H9 (cell line): ENCODE data around the gene HES4. TPM values are rescaled to one million over a fixed set of nuclear protein-coding genes. Genes with fewer than 3 reads are reported as not detected.

Source experiments
- DNase-seq: peaks from one replicate; pipeline ENCODE4 v3.0.0-alpha.2; 2017
- H2AFZ ChIP-seq: one replicate; pipeline ENCODE4 v1.6.1; 2013; ENCODE audit warnings: mild to moderate bottlenecking, low read length, control low read depth, moderate library complexity
- H2AK5ac ChIP-seq: 2 replicates; pipeline ENCODE4 v1.6.1; 2013; ENCODE audit warnings: low read length, control low read depth, mixed read lengths; ENCODE audit not compliant: insufficient read length
- H2BK120ac ChIP-seq: one replicate; pipeline ENCODE4 v1.6.1; 2013; ENCODE audit warnings: low read depth, mild to moderate bottlenecking, low read length, control low read depth, inconsistent platforms; ENCODE audit not compliant: poor library complexity, severe bottlenecking
- H2BK12ac ChIP-seq: 2 replicates; pipeline ENCODE4 v1.6.1; 2013; ENCODE audit warnings: low read length, control low read depth, mixed read lengths, low read depth; ENCODE audit not compliant: insufficient read length
- H2BK15ac ChIP-seq: 2 replicates; pipeline ENCODE4 v1.6.1; 2013; ENCODE audit warnings: low read depth, low read length, control low read depth
- H2BK20ac ChIP-seq: one replicate; pipeline ENCODE4 v1.6.1; 2013; ENCODE audit warnings: low read depth, mild to moderate bottlenecking, low read length, control low read depth, inconsistent platforms; ENCODE audit not compliant: poor library complexity, severe bottlenecking
- H2BK5ac ChIP-seq: 2 replicates; pipeline ENCODE4 v1.6.1; 2013; ENCODE audit warnings: low read length, control low read depth, mixed read lengths; ENCODE audit not compliant: insufficient read length
- H3K14ac ChIP-seq: 2 replicates; pipeline ENCODE4 v1.6.1; 2013; ENCODE audit warnings: low read length, control low read depth; ENCODE audit not compliant: insufficient read depth
- H3K18ac ChIP-seq: 2 replicates; pipeline ENCODE4 v1.6.1; 2013; ENCODE audit warnings: low read depth, mild to moderate bottlenecking, mixed read lengths, low read length, control low read depth; ENCODE audit not compliant: insufficient read length
- H3K23ac ChIP-seq: 2 replicates; pipeline ENCODE4 v1.6.1; 2013; ENCODE audit warnings: low read length, control low read depth, mixed read lengths, low read depth; ENCODE audit not compliant: insufficient read length
- H3K23me2 ChIP-seq: 2 replicates; pipeline ENCODE4 v1.6.1; 2013; ENCODE audit warnings: low read depth, mild to moderate bottlenecking, mixed read lengths, low read length, control low read depth; ENCODE audit not compliant: insufficient read length, poor library complexity, severe bottlenecking
- H3K27ac ChIP-seq: 2 replicates; pipeline ENCODE4 v1.5.1; 2013; ENCODE audit warnings: low read length, control low read depth, mixed read lengths, low read depth; ENCODE audit not compliant: insufficient read length
- H3K27me3 ChIP-seq: 2 replicates; pipeline ENCODE4 v1.6.1; 2013; ENCODE audit warnings: low read length, control low read depth, inconsistent platforms; ENCODE audit not compliant: insufficient read depth
- H3K4ac ChIP-seq: 2 replicates; pipeline ENCODE4 v1.6.1; 2013; ENCODE audit warnings: low read depth, mild to moderate bottlenecking, control low read depth, inconsistent platforms, low read length, moderate library complexity
- H3K4me1 ChIP-seq: 2 replicates; pipeline ENCODE4 v1.6.1; 2013; ENCODE audit warnings: low read length, control low read depth, inconsistent platforms; ENCODE audit not compliant: insufficient read depth
- H3K4me2 ChIP-seq: 2 replicates; pipeline ENCODE4 v1.6.1; 2013; ENCODE audit warnings: low read length, control low read depth, mixed read lengths; ENCODE audit not compliant: insufficient read length, insufficient read depth
- H3K56ac ChIP-seq: 2 replicates; pipeline ENCODE4 v1.6.1; 2013; ENCODE audit warnings: low read depth, mild to moderate bottlenecking, mixed read lengths, low read length, control low read depth; ENCODE audit not compliant: insufficient read length
- H3K79me1 ChIP-seq: 2 replicates; pipeline ENCODE4 v1.6.1; 2013; ENCODE audit warnings: low read depth, mild to moderate bottlenecking, moderate library complexity, low read length, control low read depth, inconsistent platforms; ENCODE audit not compliant: insufficient read depth, poor library complexity, severe bottlenecking
- H3K79me2 ChIP-seq: 2 replicates; pipeline ENCODE4 v1.6.1; 2013; ENCODE audit warnings: low read length, control low read depth, inconsistent platforms; ENCODE audit not compliant: insufficient read depth
- H3K9ac ChIP-seq: 2 replicates; pipeline ENCODE4 v1.6.1; 2013; ENCODE audit warnings: low read length, control low read depth, mixed read lengths; ENCODE audit not compliant: insufficient read length; ENCODE audit errors: extremely low read depth
- H3K9me3 ChIP-seq: one replicate; pipeline ENCODE4 v1.6.1; 2013; ENCODE audit warnings: low read depth, low read length, inconsistent platforms; ENCODE audit not compliant: control insufficient read depth
- H3T11ph ChIP-seq: one replicate; pipeline ENCODE4 v1.6.1; 2013; ENCODE audit warnings: mild to moderate bottlenecking, low read length, control low read depth, inconsistent platforms
- H4K20me1 ChIP-seq: one replicate; pipeline ENCODE4 v1.6.1; 2013; ENCODE audit not compliant: control insufficient read depth, insufficient read length, insufficient read depth
- H4K5ac ChIP-seq: 2 replicates; pipeline ENCODE4 v1.6.1; 2013; ENCODE audit warnings: low read depth, mild to moderate bottlenecking, mixed read lengths, low read length, control low read depth; ENCODE audit not compliant: insufficient read length
- H4K8ac ChIP-seq: replicated peaks from 2 replicates; pipeline ENCODE4 v1.6.1; 2013; ENCODE audit warnings: low read length, control low read depth, mixed read lengths, low read depth; ENCODE audit not compliant: insufficient read length
- H4K91ac ChIP-seq: 2 replicates; pipeline ENCODE4 v1.6.1; 2013; ENCODE audit warnings: low read depth, mild to moderate bottlenecking, moderate library complexity, mixed read lengths, low read length, control low read depth; ENCODE audit not compliant: insufficient read length
- H3K27ac Mint-ChIP-seq, 3 experiments: 2 replicates in 2 of 3; 3 replicates in 1 of 3; pipeline ENCODE4 v1.8.0; 2020 to 2021; ENCODE audit warnings: mixed read lengths in 3 of 3, mild to moderate bottlenecking in 1 of 3, moderate library complexity in 1 of 3
- H3K27me3 Mint-ChIP-seq: 2 replicates; pipeline ENCODE4 v1.8.0; 2021; ENCODE audit warnings: low read depth, mild to moderate bottlenecking, moderate library complexity, mixed read lengths
- H3K36me3 Mint-ChIP-seq, 3 experiments: 2 replicates in 2 of 3; 3 replicates in 1 of 3; pipeline ENCODE4 v1.8.0; 2020 to 2021; ENCODE audit warnings: low read depth in 3 of 3, mixed read lengths in 3 of 3; ENCODE audit not compliant: insufficient read depth in 1 of 3
- H3K4me1 Mint-ChIP-seq, 2 experiments: 2 replicates each; pipeline ENCODE4 v1.8.0; 2020; ENCODE audit warnings: mixed read lengths in 2 of 2
- H3K4me3 Mint-ChIP-seq, 2 experiments: 2 replicates in 1 of 2; 3 replicates in 1 of 2; pipeline ENCODE4 v1.8.0; 2020 to 2021; ENCODE audit warnings: mild to moderate bottlenecking in 2 of 2, mixed read lengths in 2 of 2, moderate library complexity in 1 of 2
- H3K9me3 Mint-ChIP-seq, 2 experiments: 2 replicates in 1 of 2; 3 replicates in 1 of 2; pipeline ENCODE4 v1.8.0; 2020; ENCODE audit warnings: mild to moderate bottlenecking in 2 of 2, mixed read lengths in 2 of 2, moderate library complexity in 1 of 2
- CTCF ChIP-seq: fragments of 200-600 bp; sonication (generic); conservative IDR thresholded peaks from 3 replicates; pipeline ENCODE4 v1.8.0; 2021; ENCODE audit warnings: antibody characterized with exemption, mild to moderate bottlenecking
- WGBS: extraction: QIAGEN DNeasy Blood & Tissue Kit; methylation state at CpG from one replicate; pipeline ENCODE4 v1.1.7; 2013; ENCODE audit warnings: missing lambda C conversion rate, low lambda C conversion rate, mixed read lengths; ENCODE audit not compliant: insufficient read length; ENCODE audit errors: extremely low coverage; 5-methylcytosine and 5-hydroxymethylcytosine counted together
- total RNA-seq: library from RNA; stranded (reverse); gene quantifications from 2 replicates; pipeline ENCODE4 v1.2.1, GENCODE V29; 2021

The HES4 gene
- total RNA-seq, 1 experiment from 2014 or later, result 4.0 TPM

- no peak overlapping the region for H3K27ac Mint-ChIP-seq
- no peak overlapping the region for H2BK20ac ChIP-seq
- H2BK5ac ChIP-seq, result no peak overlapping the region
- H2AK5ac ChIP-seq, result no peak overlapping the region
- H3K23me2 ChIP-seq, result peaks cover 4% of the 10 kb centered on the region
- H2AFZ ChIP-seq, result no peak overlapping the region
- peaks cover 9 to 47% (median 40%) of the 10 kb centered on the region in 3 experiments for H3K36me3 Mint-ChIP-seq
- no peak overlapping the region; a peak in 1 of 5 replicates for H3K4me3 Mint-ChIP-seq
- no peak overlapping the region for H2BK15ac ChIP-seq
- no CpG with 5 or more reads among the region's 27 CpGs for WGBS
- H4K5ac ChIP-seq, result no peak overlapping the region
- no peak overlapping the region for H3K18ac ChIP-seq
- H3K9me3 Mint-ChIP-seq, result no peaks in the 10 kb centered on the region; a peak in 1 of 5 replicates
- no peak overlapping the region for H3K4me2 ChIP-seq
- peaks cover 3% of the 10 kb centered on the region for H4K20me1 ChIP-seq
- no peaks in the 10 kb centered on the region for H3K79me1 ChIP-seq
- no peak overlapping the region for H2BK120ac ChIP-seq
- no peak overlapping the region for H4K8ac ChIP-seq
- H3K27me3 ChIP-seq, result no peaks in the 10 kb centered on the region; the same call in 1 of the 2 replicates
- H3K4me1 ChIP-seq, result no peaks in the 10 kb centered on the region
- H3K9ac ChIP-seq, result no peak overlapping the region
- TF ChIP-seq CTCF, result no peak
- H3K79me2 ChIP-seq, result no peaks in the 10 kb centered on the region
- H3K4ac ChIP-seq, result no peak overlapping the region
- no peak overlapping the region for H3K56ac ChIP-seq
- H3K9me3 ChIP-seq, result no peaks in the 10 kb centered on the region
- no peak overlapping the region for H3K23ac ChIP-seq
- H3K27me3 Mint-ChIP-seq, result peaks cover 18% of the 10 kb centered on the region
- no peak overlapping the region for H3K27ac ChIP-seq
- no peak overlapping the region for H2BK12ac ChIP-seq
- DNase-seq, result no peak
- H3T11ph ChIP-seq, result no peak overlapping the region
- no peak overlapping the region for H3K14ac ChIP-seq
- peaks cover 7 to 14% of the 10 kb centered on the region in 2 experiments for H3K4me1 Mint-ChIP-seq
- H4K91ac ChIP-seq, result no peak overlapping the region
These were observed 43.5 kb upstream of the HES4 start for GRCh38 chr1:1043411-1043810.
